HEK293T (cell line): ENCODE measurements around the gene RHOC.
"Not testable (repeated sequence)": the region's sequence is repeated elsewhere in the genome, so short reads cannot be mapped to it uniquely, and the experiment has no call there.

ENCODE experiments used
- BHLHE40 ChIP-seq: fragments of 450-650 bp; IDR thresholded peaks from 2 replicates; pipeline ENCODE4 v1.6.1; 2016; ENCODE audit warnings: mild to moderate bottlenecking, moderate library complexity, borderline replicate concordance
- CTBP1 ChIP-seq: fragments of 450-650 bp; IDR thresholded peaks from 2 replicates; pipeline ENCODE4 v1.6.1; 2016; ENCODE audit warnings: borderline replicate concordance
- ELF4 ChIP-seq: fragments of 450-650 bp; IDR thresholded peaks from 2 replicates; pipeline ENCODE4 v1.6.1; 2017; ENCODE audit warnings: antibody characterized with exemption
- FOXM1 ChIP-seq: fragments of 450-650 bp; IDR thresholded peaks from 2 replicates; pipeline ENCODE4 v1.6.1; 2017; ENCODE audit warnings: mild to moderate bottlenecking, borderline replicate concordance
- L3MBTL2 ChIP-seq: fragments of 450-650 bp; conservative IDR thresholded peaks from 2 replicates; pipeline ENCODE4 v1.6.1; 2016; ENCODE audit warnings: mild to moderate bottlenecking
- LEF1 ChIP-seq: fragments of 450-650 bp; IDR thresholded peaks from 2 replicates; pipeline ENCODE4 v1.6.1; 2017; ENCODE audit warnings: mild to moderate bottlenecking, borderline replicate concordance
- SP1 ChIP-seq: fragments of 450-650 bp; IDR thresholded peaks from 2 replicates; pipeline ENCODE4 v1.6.1; 2017
- SUZ12 ChIP-seq: fragments of 450-650 bp; IDR thresholded peaks from 2 replicates; pipeline ENCODE4 v1.6.1; 2016; ENCODE audit warnings: mild to moderate bottlenecking
- TARDBP ChIP-seq: fragments of 450-650 bp; IDR thresholded peaks from 2 replicates; pipeline ENCODE4 v1.6.1; 2016
- ZNF384 ChIP-seq: fragments of 450-650 bp; IDR thresholded peaks from 2 replicates; pipeline ENCODE4 v1.6.1; 2016

- TF ChIP-seq FOXM1, LEF1, SUZ12, L3MBTL2, BHLHE40, TARDBP, SP1, ELF4, ZNF384, CTBP1: not testable (repeated sequence)
Measured at GRCh38 chr1:112728306-112728971, 21.5 kb upstream of the RHOC start.
